Activated CD4-positive, alpha-beta T cell treated with anti-CD3 and anti-CD28 coated beads, Interleukin-10, Interleukin-2, amounts not matched to agents 100 ng/mL and 50 ng/mL, durations not matched to agents 16 hours and 8 hours (primary cell): ENCODE results near the gene SAXO2.
"Not testable (repeated sequence)": the region's sequence is repeated elsewhere in the genome, so short reads cannot be mapped to it uniquely, and the experiment has no call there.

Experiments
- DNase-seq: peaks from one replicate; pipeline ENCODE4 v3.0.0-alpha.2; 2020

Gene SAXO2

GRCh38 chr15:82314769-82315518, 52.3 kb downstream of the SAXO2 start:
- no peak for DNase-seq

GRCh38 chr15:82315519-82316246, 53.1 kb downstream of the SAXO2 start:
- no peak for DNase-seq

GRCh38 chr15:82316247-82317090, 53.9 kb downstream of the SAXO2 start:
- not testable (repeated sequence) for DNase-seq

GRCh38 chr15:82317091-82317489, 54.5 kb downstream of the SAXO2 start:
- no peak for DNase-seq

GRCh38 chr15:82317516-82317915, 54.9 kb downstream of the SAXO2 start:
- not testable (repeated sequence) for DNase-seq

GRCh38 chr15:82318281-82318680, 55.7 kb downstream of the SAXO2 start:
- DNase-seq: not testable (repeated sequence)

GRCh38 chr15:82319522-82320278, 57.1 kb downstream of the SAXO2 start:
- not testable (repeated sequence) for DNase-seq

- DNase-seq: not testable (repeated sequence)
Measured at GRCh38 chr15:82320861-82321260, 58.2 kb downstream of the SAXO2 start.

GRCh38 chr15:82322488-82322887, 59.9 kb downstream of the SAXO2 start:
- not testable (repeated sequence) for DNase-seq

- DNase-seq: not testable (repeated sequence)
Measured at GRCh38 chr15:82324831-82325230, 62.2 kb downstream of the SAXO2 start.

GRCh38 chr15:82325646-82326045, 63.0 kb downstream of the SAXO2 start:
- not testable (repeated sequence) for DNase-seq

- not testable (repeated sequence) for DNase-seq
Measured at GRCh38 chr15:82326896-82327295, 64.3 kb downstream of the SAXO2 start.

GRCh38 chr15:82327372-82327771, 64.8 kb downstream of the SAXO2 start:
- DNase-seq: not testable (repeated sequence)

- DNase-seq: not testable (repeated sequence)
Measured at GRCh38 chr15:82329039-82329438, 66.4 kb downstream of the SAXO2 start.

- DNase-seq: not testable (repeated sequence)
Measured at GRCh38 chr15:82330921-82331320, 68.3 kb downstream of the SAXO2 start.

GRCh38 chr15:82331576-82332304, 69.1 kb downstream of the SAXO2 start:
- DNase-seq: not testable (repeated sequence)

- DNase-seq: not testable (repeated sequence)
Measured at GRCh38 chr15:82332711-82333602, 70.3 kb downstream of the SAXO2 start.

- DNase-seq: not testable (repeated sequence)
Measured at GRCh38 chr15:82333603-82334553, 71.3 kb downstream of the SAXO2 start.
